Mucosa of descending colon (tissue), 3 donors: Measurements from ENCODE around the gene TMEM134. TPM values are rescaled to one million over a fixed set of nuclear protein-coding genes. Genes with fewer than 3 reads are reported as not detected.

Experiments used
- ATAC-seq: fragments of 200-7000 bp; cut with Tn5 transposase; one replicate; pipeline ENCODE4 v1.9.1; 2020; ENCODE audit warnings: mild to moderate bottlenecking, moderate library complexity
- DNase-seq, 3 donors: peaks; one replicate each; pipeline ENCODE4 v3.0.0-alpha.2; 2020
- H3K36me3 ChIP-seq: fragments of 200-600 bp; one replicate; pipeline ENCODE4 v1.8.0; 2021; ENCODE audit warnings: low read depth, mild to moderate bottlenecking
- H3K4me1 ChIP-seq: fragments of 200-600 bp; one replicate; pipeline ENCODE4 v1.8.0; 2021; ENCODE audit warnings: low read depth, mild to moderate bottlenecking
- H3K4me3 ChIP-seq: fragments of 200-600 bp; one replicate; pipeline ENCODE4 v1.8.0; 2021; ENCODE audit warnings: mild to moderate bottlenecking
- H3K9me3 ChIP-seq: fragments of 200-600 bp; one replicate; pipeline ENCODE4 v1.8.0; 2021; ENCODE audit warnings: mild to moderate bottlenecking
- intact Hi-C, 2 donors: fragments of 100-400 bp; cut with DNase I in 1 of 2; cut with micrococcal nuclease in 1 of 2; formaldehyde crosslinking; loops; one replicate each; pipeline versions ENCODE4 v1.11.0 to v1.11.1; 2022; cut with DNase I, micrococcal nuclease
- total RNA-seq, 3 donors: library from RNA; stranded (reverse); fragmentation: NEBNext Ultra II Directional in 2 of 3; extraction: Animal tissue kit (Norgen Biotek cat#: 25700) in 2 of 3; gene quantifications; one replicate each; pipeline versions ENCODE4 v1.2.1 to v1.2.4, GENCODE V29; 2021 to 2023
- TF ChIP-seq, protein P1 (sequence below): fragments of 200-600 bp; IDR thresholded peaks from one replicate; pipeline ENCODE4 v1.8.0; 2022; ENCODE audit warnings: antibody characterized with exemption, mild to moderate bottlenecking
- donor health status: DM: no; HTN: no; CAD: no; lungs with moderate emphysema.
- donor health status: DM: no; HTN: no; CAD: no.
- donor health status: DM: no; HTN: yes; CAD: no.

Gene TMEM134
- total RNA-seq, 3 donors from 2014 or later, result 44.7 to 82.2 (median 60.9) TPM

DNA sequence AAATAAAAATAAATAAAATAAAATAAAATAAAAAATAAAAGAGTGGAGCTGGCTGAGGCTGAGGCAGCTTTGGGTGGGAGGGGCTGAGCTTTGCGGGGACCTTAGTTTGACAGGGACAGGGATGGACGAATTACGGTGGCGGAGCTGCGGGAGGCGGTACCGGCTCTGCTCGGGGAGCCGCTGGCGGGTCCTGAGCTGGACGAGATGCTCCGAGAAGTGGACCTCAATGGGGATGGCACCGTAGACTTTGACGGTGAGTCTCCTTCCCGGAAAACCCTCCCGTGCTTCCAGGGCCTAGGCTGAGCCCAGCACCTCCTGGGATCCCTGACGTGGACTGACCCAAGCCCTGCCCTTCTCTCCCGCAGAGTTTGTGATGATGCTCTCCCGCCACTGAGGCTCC lies 10.8 kb downstream of the TMEM134 start:
- no peaks in the 10 kb centered on the region for H3K4me1 ChIP-seq
- no peak overlapping the region for H3K4me3 ChIP-seq
- DNase-seq, result no peak
- intact Hi-C loops, result no loop called here
- no peaks in the 10 kb centered on the region for H3K36me3 ChIP-seq
- TF ChIP-seq, protein P1, sequence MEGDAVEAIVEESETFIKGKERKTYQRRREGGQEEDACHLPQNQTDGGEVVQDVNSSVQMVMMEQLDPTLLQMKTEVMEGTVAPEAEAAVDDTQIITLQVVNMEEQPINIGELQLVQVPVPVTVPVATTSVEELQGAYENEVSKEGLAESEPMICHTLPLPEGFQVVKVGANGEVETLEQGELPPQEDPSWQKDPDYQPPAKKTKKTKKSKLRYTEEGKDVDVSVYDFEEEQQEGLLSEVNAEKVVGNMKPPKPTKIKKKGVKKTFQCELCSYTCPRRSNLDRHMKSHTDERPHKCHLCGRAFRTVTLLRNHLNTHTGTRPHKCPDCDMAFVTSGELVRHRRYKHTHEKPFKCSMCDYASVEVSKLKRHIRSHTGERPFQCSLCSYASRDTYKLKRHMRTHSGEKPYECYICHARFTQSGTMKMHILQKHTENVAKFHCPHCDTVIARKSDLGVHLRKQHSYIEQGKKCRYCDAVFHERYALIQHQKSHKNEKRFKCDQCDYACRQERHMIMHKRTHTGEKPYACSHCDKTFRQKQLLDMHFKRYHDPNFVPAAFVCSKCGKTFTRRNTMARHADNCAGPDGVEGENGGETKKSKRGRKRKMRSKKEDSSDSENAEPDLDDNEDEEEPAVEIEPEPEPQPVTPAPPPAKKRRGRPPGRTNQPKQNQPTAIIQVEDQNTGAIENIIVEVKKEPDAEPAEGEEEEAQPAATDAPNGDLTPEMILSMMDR, result no peak
- no peaks in the 10 kb centered on the region for H3K9me3 ChIP-seq
- no peak for ATAC-seq

DNA sequence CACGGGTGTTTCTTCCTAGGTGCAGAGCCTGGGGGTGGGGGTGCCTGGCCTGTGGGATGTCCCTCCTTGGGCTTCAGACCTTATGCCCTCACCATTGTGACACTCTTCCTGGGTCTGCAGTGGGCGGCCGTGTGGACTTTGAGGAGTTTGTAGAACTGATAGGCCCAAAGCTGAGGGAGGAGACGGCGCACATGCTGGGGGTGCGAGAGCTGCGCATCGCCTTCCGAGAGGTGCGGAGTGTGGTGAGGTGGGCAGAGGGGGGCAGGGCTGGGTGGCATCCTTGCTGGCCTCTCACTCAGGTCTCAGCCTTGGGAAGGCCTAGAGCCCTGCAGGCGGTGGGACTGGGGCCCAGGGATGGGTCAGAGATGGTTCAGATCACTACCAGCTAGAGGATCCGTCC lies 11.6 kb downstream of the TMEM134 start:
- intact Hi-C loops, result no loop called here
- TF ChIP-seq, protein P1, result no peak
- no peaks in the 10 kb centered on the region for H3K36me3 ChIP-seq
- H3K4me1 ChIP-seq, result no peaks in the 10 kb centered on the region
- no peak for DNase-seq
- H3K9me3 ChIP-seq, result no peaks in the 10 kb centered on the region
- no peak for ATAC-seq
- H3K4me3 ChIP-seq, result no peak overlapping the region

DNA sequence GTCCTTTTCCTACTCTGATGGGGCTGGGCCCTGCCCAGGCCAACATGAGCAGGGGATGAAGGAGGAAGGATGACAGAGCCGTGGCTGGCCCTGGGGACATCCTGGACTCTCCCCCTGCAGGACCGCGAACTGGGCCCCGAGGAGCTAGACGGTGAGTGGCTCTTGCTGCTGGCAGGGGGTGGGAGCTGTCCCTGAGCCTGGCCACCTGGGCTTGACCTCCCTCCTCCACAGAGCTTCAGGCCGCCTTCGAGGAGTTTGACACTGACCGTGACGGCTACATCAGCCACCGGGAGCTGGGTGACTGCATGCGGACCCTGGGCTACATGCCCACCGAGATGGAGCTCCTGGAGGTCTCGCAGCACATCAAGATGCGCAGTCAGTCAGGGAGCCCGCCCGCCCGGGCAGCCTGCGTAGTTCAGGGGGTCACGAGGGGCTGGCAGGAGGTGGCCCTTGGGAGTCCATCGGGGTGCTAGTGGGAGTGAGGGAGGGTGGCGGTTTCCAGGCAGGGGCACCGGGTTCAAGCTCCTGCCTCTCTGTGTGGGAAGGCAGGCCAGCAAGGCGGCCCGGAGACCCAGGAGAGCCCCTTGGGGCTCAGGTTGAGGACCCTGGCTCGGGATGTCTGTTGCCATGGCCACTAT lies 12.9 kb downstream of the TMEM134 start:
- Histone ChIP-seq H3K4me3 (no peak overlapping the region), H3K36me3 (no peaks in the 10 kb centered on the region), H3K4me1 (no peaks in the 10 kb centered on the region), H3K9me3 (no peaks in the 10 kb centered on the region)
- TF ChIP-seq, protein P1, result no peak
- no peak for DNase-seq
- intact Hi-C loops, result no loop called here
- no peak for ATAC-seq

DNA sequence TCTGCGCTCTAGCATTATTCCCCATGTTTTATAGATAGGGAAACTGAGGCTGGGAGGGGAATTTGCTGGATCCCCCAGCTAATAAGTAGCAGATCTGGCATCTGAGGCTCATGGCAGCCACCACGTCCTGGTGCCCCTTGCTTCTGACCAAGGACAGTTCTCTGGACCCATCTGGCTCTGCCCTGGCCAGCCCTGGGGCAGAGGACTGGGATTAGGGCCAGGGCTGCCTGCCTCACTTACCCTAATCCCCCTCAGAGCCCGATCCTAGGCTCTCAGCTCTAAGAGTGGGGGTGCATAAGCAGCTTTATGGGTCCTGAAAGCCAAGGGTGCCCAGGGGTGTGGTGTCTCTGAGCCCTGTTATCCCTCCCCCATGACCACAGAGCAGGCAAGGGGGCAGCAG lies 14.0 kb downstream of the TMEM134 start, which contains the start of gene CABP4:
TSS of gene CABP4 (plus strand) at position 301 of the 400 bp plus-strand sequence. CDS start at position 371, 70 bp downstream.
- Histone ChIP-seq H3K4me3 (no peak within 1 kb of the TSS), H3K36me3 (no peaks in the 10 kb centered on the region), H3K4me1 (no peaks in the 10 kb centered on the region), H3K9me3 (no peaks in the 10 kb centered on the region)
- ATAC-seq (no peak), DNase-seq (no peak)
- TF ChIP-seq, protein P1, result no peak
- intact Hi-C loops, result no loop called here

DNA sequence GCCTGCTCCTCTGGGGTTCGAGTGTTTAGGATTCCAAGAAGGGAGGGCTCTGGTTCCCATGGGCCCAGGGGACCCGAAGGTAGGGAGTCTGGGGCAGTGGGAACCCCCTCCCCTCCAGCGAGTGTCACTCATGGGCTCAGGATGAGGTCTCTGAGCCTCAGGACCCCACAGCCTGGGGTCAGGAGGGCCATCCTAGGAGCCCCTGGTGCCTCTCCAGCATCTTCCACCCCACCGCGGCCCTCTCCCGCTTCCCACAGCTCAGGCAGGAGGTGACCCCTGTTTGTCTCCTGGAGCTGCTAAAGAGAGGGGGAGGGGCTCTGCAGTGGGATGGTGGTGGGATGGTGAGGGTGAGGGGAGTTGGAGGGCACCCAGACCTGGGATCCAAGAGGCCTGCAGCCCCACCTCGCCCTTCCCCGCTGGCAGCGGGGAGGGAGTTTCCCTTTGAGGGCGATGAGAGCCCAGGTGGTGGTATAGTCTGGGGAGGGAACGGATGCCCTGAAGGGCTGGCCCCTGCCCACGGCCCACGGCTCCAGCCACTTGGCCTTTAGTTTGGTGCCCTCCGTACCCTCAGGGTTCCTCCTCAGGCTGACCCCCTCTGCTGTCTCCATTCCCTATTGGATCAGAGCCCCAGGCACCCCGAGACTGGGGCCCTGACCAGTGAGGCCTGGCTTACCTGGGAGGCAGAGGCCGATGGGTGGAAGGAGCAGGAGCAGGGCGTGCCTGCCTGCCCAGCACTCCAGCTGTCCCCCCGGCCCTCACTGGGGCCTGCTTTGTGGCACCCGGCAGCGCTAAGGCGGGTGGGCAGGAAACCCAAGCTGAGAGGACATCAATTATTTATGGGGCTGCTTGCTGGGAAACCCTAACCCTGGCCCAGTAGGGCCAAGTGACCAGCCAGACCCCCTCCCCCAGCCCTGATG lies 15.0 kb downstream of the TMEM134 start:
- ATAC-seq, result no peak
- H3K4me3 ChIP-seq, result no peak overlapping the region
- no peaks in the 10 kb centered on the region for H3K9me3 ChIP-seq
- TF ChIP-seq, protein P1, result no peak
- DNase-seq, result peak in 2 of 3 donors; percentile 19 to 23
- intact Hi-C loops, result no loop called here
- H3K36me3 ChIP-seq, result no peaks in the 10 kb centered on the region
- no peaks in the 10 kb centered on the region for H3K4me1 ChIP-seq
